ENCODE data around the gene NFE2L3.

- TF ChIP-seq, protein P1, sequence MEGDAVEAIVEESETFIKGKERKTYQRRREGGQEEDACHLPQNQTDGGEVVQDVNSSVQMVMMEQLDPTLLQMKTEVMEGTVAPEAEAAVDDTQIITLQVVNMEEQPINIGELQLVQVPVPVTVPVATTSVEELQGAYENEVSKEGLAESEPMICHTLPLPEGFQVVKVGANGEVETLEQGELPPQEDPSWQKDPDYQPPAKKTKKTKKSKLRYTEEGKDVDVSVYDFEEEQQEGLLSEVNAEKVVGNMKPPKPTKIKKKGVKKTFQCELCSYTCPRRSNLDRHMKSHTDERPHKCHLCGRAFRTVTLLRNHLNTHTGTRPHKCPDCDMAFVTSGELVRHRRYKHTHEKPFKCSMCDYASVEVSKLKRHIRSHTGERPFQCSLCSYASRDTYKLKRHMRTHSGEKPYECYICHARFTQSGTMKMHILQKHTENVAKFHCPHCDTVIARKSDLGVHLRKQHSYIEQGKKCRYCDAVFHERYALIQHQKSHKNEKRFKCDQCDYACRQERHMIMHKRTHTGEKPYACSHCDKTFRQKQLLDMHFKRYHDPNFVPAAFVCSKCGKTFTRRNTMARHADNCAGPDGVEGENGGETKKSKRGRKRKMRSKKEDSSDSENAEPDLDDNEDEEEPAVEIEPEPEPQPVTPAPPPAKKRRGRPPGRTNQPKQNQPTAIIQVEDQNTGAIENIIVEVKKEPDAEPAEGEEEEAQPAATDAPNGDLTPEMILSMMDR (conservative IDR thresholded peaks at IDR 0.05; ENCODE audit: low read length), result no peak
- TF ChIP-seq EZH2phosphoT487 (IDR thresholded peaks at IDR 0.05; ENCODE audit: borderline replicate concordance), result no peak
These were observed 28.0 kb downstream of the NFE2L3 start for GRCh38 chr7:26179826-26180497.
